Uterus (tissue), 4 donors: ENCODE measurements around the gene PCP4L1. TPM values are rescaled to one million over a fixed set of nuclear protein-coding genes. Genes with fewer than 3 reads are reported as not detected.

Experiments
- DNase-seq, 2 donors: peaks; one replicate each; pipeline ENCODE4 v3.0.0-alpha.2; 2019 to 2020
- H3K27ac ChIP-seq, 2 donors: fragments of 200-600 bp; sonication (generic); 1 replicate in 1 of 2; 2 replicates in 1 of 2; pipeline ENCODE4 v1.5.1; 2016 to 2018
- H3K27me3 ChIP-seq, 2 donors: fragments of 200-600 bp; sonication (generic); one replicate each; pipeline ENCODE4 v1.5.1; 2018 to 2019; ENCODE audit warnings: control low read depth in 1 of 2
- H3K36me3 ChIP-seq, 2 donors: fragments of 200-600 bp; sonication (generic); one replicate each; pipeline ENCODE4 v1.5.1; 2019; ENCODE audit warnings: control low read depth in 1 of 2
- H3K4me1 ChIP-seq, 2 donors: fragments of 200-600 bp; sonication (generic); one replicate each; pipeline ENCODE4 v1.5.1; 2018 to 2019; ENCODE audit warnings: control low read depth in 1 of 2
- H3K4me3 ChIP-seq, 2 donors: fragments of 200-600 bp; sonication (generic); 1 replicate in 1 of 2; 2 replicates in 1 of 2; pipeline ENCODE4 v1.5.1; 2018 to 2019; ENCODE audit warnings: mild to moderate bottlenecking in 1 of 2
- H3K9me3 ChIP-seq, 2 donors: fragments of 200-600 bp; sonication (generic); one replicate each; pipeline ENCODE4 v1.5.1; 2019; ENCODE audit warnings: control low read depth in 1 of 2
- POLR2A ChIP-seq, 2 donors: fragments of 450-650 bp; IDR thresholded peaks; one replicate each; pipeline ENCODE4 v1.6.1; 2016; ENCODE audit warnings: antibody characterized with exemption in 2 of 2, mild to moderate bottlenecking in 1 of 2, moderate library complexity in 1 of 2
- intact Hi-C: fragments of 100-400 bp; cut with DNase I; formaldehyde crosslinking; loops from one replicate; pipeline ENCODE4 v1.15.1; 2023; ENCODE audit warnings: low total_unique reads
- total RNA-seq, 4 donors: library from RNA; depleted of rRNA in 3 of 4; stranded (reverse); fragments of >200 nt in 3 of 4; gene quantifications; one replicate each; pipeline versions ENCODE4 v1.1.0 to v1.2.4, GENCODE V29; 2014 to 2023
- TF ChIP-seq, protein P1 (sequence below), 4 experiments: fragments of 200-600 bp in 2 of 4; fragments of 450-650 bp in 2 of 4; sonication (generic) in 2 of 4; IDR thresholded peaks; one replicate each; pipeline ENCODE4 v1.5.1; 2016 to 2019; ENCODE audit warnings: antibody characterized with exemption in 4 of 4, mild to moderate bottlenecking in 2 of 4, moderate library complexity in 1 of 4
- donor health status: DM: yes; HTN: yes; CAD: no.

PCP4L1 gene
- total RNA-seq: 1 to 10 TPM in 2 of 4 donors, under 1 TPM in 1, not detected in 1; 0.77 to 3.1 (median 1.9) TPM

- DNase-seq: peak in 1 of 2 donors; percentile 18
- intact Hi-C loops: no loop called here
Measured at GRCh38 chr1:161258439-161259344, at the start of gene PCP4L1. Gene PCP4L1 (plus strand): TSS chr1:161258745. CDS start chr1:161258975, 230 bp downstream.

GRCh38 chr1:161209790-161210409, 48.6 kb upstream of the PCP4L1 start:
- Histone ChIP-seq H3K36me3 (no peaks in the 10 kb centered on the region), H3K27me3 (no peaks in the 10 kb centered on the region), H3K27ac (no peak overlapping the region), H3K9me3 (no peaks in the 10 kb centered on the region), H3K4me3 (no peak overlapping the region), H3K4me1 (peaks cover 4 to 9% of the 10 kb centered on the region in 2 donors)
- TF ChIP-seq, protein P1, sequence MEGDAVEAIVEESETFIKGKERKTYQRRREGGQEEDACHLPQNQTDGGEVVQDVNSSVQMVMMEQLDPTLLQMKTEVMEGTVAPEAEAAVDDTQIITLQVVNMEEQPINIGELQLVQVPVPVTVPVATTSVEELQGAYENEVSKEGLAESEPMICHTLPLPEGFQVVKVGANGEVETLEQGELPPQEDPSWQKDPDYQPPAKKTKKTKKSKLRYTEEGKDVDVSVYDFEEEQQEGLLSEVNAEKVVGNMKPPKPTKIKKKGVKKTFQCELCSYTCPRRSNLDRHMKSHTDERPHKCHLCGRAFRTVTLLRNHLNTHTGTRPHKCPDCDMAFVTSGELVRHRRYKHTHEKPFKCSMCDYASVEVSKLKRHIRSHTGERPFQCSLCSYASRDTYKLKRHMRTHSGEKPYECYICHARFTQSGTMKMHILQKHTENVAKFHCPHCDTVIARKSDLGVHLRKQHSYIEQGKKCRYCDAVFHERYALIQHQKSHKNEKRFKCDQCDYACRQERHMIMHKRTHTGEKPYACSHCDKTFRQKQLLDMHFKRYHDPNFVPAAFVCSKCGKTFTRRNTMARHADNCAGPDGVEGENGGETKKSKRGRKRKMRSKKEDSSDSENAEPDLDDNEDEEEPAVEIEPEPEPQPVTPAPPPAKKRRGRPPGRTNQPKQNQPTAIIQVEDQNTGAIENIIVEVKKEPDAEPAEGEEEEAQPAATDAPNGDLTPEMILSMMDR (IDR thresholded peaks at IDR 0.05): peak; percentile 82 to 87 (median 82)
- TF ChIP-seq POLR2A (IDR thresholded peaks at IDR 0.05): no peak
- intact Hi-C loops: loop anchor here (10.0 kb wide), 1 partner anchor 1005 kb away; the partner anchor contains the start of gene PEA15
- DNase-seq: peak; percentile 71 to 78

More at GRCh38 chr1:161258439-161259344, at the start of gene PCP4L1:
- no peaks in the 10 kb centered on the region for H3K36me3 ChIP-seq
- peak within 1 kb of the TSS; percentile 28 to 35 for H3K4me3 ChIP-seq
- no peak for TF ChIP-seq POLR2A (IDR thresholded peaks at IDR 0.05)
- TF ChIP-seq, protein P1 (IDR thresholded peaks at IDR 0.05): no peak
- no peaks in the 10 kb centered on the region for H3K4me1 ChIP-seq
- no peaks in the 10 kb centered on the region for H3K9me3 ChIP-seq
- H3K27me3 ChIP-seq: peaks cover 3 to 10% of the 10 kb centered on the region in 2 donors
- no peak within 1 kb of the TSS for H3K27ac ChIP-seq

- no peaks in the 10 kb centered on the region for H3K36me3 ChIP-seq
- no peaks in the 10 kb centered on the region for H3K9me3 ChIP-seq
- H3K4me3 ChIP-seq: no peak overlapping the region
- no peak overlapping the region for H3K27ac ChIP-seq
- H3K27me3 ChIP-seq: no peaks in the 10 kb centered on the region
- TF ChIP-seq POLR2A (IDR thresholded peaks at IDR 0.05): no peak
- TF ChIP-seq, protein P1 (IDR thresholded peaks at IDR 0.05): no peak
- intact Hi-C loops: loop anchor here (10.0 kb wide), 1 partner anchor 1010 kb away; the partner anchor contains the start of gene PEA15
- DNase-seq: no peak
- H3K4me1 ChIP-seq: no peaks in the 10 kb centered on the region
Measured at GRCh38 chr1:161214369-161214768, 44.2 kb upstream of the PCP4L1 start.

- H3K36me3 ChIP-seq: no peaks in the 10 kb centered on the region
- TF ChIP-seq, protein P1 (IDR thresholded peaks at IDR 0.05): no peak
- no peak for TF ChIP-seq POLR2A (IDR thresholded peaks at IDR 0.05)
- H3K27me3 ChIP-seq: no peaks in the 10 kb centered on the region
- no peak within 1 kb of the TSS for H3K4me3 ChIP-seq
- DNase-seq: no peak
- H3K27ac ChIP-seq: no peak within 1 kb of the TSS
- intact Hi-C loops: loop anchor here (10.0 kb wide), 1 partner anchor 1010 kb away; the partner anchor contains the start of gene PEA15
- no peaks in the 10 kb centered on the region for H3K9me3 ChIP-seq
- no peaks in the 10 kb centered on the region for H3K4me1 ChIP-seq
Measured at GRCh38 chr1:161215076-161215475, 43.5 kb upstream of the PCP4L1 start, which contains the start of gene FCER1G. Gene FCER1G (plus strand): TSS chr1:161215295. CDS start chr1:161215322, 27 bp downstream.
